Body of pancreas (tissue), 4 donors: ENCODE results near the gene HUWE1. TPM values are rescaled to one million over a fixed set of nuclear protein-coding genes. Genes with fewer than 3 reads are reported as not detected.

Experiments used
- ATAC-seq: fragments of 150-250 bp; one replicate; pipeline ENCODE4 v1.9.1; 2016
- DNase-seq, 4 donors: peaks; one replicate each; pipeline ENCODE4 v3.0.0-alpha.2; 2019
- H3K27ac ChIP-seq, 4 donors: fragments of 200-600 bp; sonication (generic); 1 replicate in 3 of 4; 2 replicates in 1 of 4; pipeline versions ENCODE4 v1.5.1 to v1.6.1; 2016 to 2019; ENCODE audit warnings: mild to moderate bottlenecking in 1 of 4, mixed read lengths in 1 of 4, moderate library complexity in 1 of 4
- H3K27me3 ChIP-seq, 2 donors: fragments of 200-600 bp; sonication (generic); one replicate each; pipeline ENCODE4 v1.6.0; 2016; ENCODE audit warnings: mild to moderate bottlenecking in 1 of 2
- H3K36me3 ChIP-seq, 2 donors: fragments of 200-600 bp; sonication (generic); replicated peaks in 1 of 2; 2 replicates each; pipeline ENCODE4 v1.5.1; 2016; ENCODE audit warnings: low read depth in 2 of 2; ENCODE audit not compliant: insufficient read depth in 1 of 2
- H3K4me1 ChIP-seq: fragments of 200-600 bp; sonication (generic); one replicate; pipeline ENCODE4 v1.6.0; 2016
- H3K4me3 ChIP-seq, 2 donors: fragments of 200-600 bp; sonication (generic); 1 replicate in 1 of 2; 2 replicates in 1 of 2; pipeline ENCODE4 v1.5.1; 2016 to 2019
- H3K9me3 ChIP-seq, 3 donors: fragments of 200-600 bp; sonication (generic); 1 replicate in 2 of 3; 2 replicates in 1 of 3; pipeline ENCODE4 v1.5.1; 2016
- POLR2A ChIP-seq, 3 donors: fragments of 450-650 bp; IDR thresholded peaks; one replicate each; pipeline ENCODE4 v1.6.1; 2016; ENCODE audit warnings: antibody characterized with exemption in 3 of 3, mild to moderate bottlenecking in 2 of 3
- WGBS, 2 donors: methylation state at CpG; one replicate each; pipeline ENCODE4 v1.1.5; 2017; 5-methylcytosine and 5-hydroxymethylcytosine counted together
- intact Hi-C: fragments of 100-400 bp; cut with DNase I; formaldehyde crosslinking; loops from one replicate; pipeline ENCODE4 v1.15.1; 2023
- total RNA-seq, 2 donors: library from RNA; depleted of rRNA; stranded (reverse); fragments of >200 nt; gene quantifications; one replicate each; pipeline ENCODE4 v1.1.0, GENCODE V29; 2016
- TF ChIP-seq, protein P1 (sequence below), 7 experiments: fragments of 450-650 bp in 4 of 7; fragments of 200-600 bp in 3 of 7; sonication (generic) in 3 of 7; IDR thresholded peaks; one replicate each; pipeline ENCODE4 v1.5.1; 2016 to 2019; ENCODE audit warnings: antibody characterized with exemption in 7 of 7

Gene HUWE1
- total RNA-seq, 2 donors from 2014 or later = 67.2 to 102 TPM

DNA sequence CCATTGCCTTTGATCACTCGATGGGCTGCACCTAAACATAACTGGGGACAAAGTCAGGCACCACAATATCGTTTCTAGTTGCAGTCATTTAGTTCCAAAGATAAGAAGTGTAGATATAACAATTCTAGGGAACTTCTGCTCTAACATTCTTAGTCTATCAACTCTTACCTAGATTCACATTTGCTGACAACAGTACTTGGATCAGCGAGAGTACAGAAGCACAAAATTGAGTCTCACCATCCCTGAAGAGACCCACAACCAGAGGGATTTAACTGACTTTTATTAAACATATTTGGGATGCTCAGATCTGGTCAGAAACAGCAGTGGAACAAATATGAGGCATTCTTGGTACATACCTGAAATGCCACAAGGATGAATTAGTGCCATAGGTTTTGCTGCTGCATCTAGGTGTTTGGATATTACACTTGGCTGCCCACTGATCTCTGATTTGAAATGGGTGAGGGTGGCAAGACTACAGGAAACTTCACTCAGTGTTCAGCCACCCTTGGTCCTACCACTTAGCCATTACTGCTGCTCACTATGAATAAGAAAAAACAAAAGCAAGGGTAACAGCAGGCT, 28.9 kb upstream of the HUWE1 start:
- ATAC-seq = no peak
- TF ChIP-seq POLR2A (IDR thresholded peaks at IDR 0.05) = no peak
- TF ChIP-seq, protein P1, sequence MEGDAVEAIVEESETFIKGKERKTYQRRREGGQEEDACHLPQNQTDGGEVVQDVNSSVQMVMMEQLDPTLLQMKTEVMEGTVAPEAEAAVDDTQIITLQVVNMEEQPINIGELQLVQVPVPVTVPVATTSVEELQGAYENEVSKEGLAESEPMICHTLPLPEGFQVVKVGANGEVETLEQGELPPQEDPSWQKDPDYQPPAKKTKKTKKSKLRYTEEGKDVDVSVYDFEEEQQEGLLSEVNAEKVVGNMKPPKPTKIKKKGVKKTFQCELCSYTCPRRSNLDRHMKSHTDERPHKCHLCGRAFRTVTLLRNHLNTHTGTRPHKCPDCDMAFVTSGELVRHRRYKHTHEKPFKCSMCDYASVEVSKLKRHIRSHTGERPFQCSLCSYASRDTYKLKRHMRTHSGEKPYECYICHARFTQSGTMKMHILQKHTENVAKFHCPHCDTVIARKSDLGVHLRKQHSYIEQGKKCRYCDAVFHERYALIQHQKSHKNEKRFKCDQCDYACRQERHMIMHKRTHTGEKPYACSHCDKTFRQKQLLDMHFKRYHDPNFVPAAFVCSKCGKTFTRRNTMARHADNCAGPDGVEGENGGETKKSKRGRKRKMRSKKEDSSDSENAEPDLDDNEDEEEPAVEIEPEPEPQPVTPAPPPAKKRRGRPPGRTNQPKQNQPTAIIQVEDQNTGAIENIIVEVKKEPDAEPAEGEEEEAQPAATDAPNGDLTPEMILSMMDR (IDR thresholded peaks at IDR 0.05) = no peak
- 52 to 61% methylated on average over 3 of the region's 3 CpGs for WGBS, 2 donors
- Histone ChIP-seq H3K27me3 (no peaks in the 10 kb centered on the region), H3K4me3 (no peak overlapping the region), H3K4me1 (no peaks in the 10 kb centered on the region), H3K27ac (no peak overlapping the region), H3K9me3 (no peaks in the 10 kb centered on the region), H3K36me3 (no peaks in the 10 kb centered on the region)
- no peak for DNase-seq
- intact Hi-C loops = no loop called here

DNA sequence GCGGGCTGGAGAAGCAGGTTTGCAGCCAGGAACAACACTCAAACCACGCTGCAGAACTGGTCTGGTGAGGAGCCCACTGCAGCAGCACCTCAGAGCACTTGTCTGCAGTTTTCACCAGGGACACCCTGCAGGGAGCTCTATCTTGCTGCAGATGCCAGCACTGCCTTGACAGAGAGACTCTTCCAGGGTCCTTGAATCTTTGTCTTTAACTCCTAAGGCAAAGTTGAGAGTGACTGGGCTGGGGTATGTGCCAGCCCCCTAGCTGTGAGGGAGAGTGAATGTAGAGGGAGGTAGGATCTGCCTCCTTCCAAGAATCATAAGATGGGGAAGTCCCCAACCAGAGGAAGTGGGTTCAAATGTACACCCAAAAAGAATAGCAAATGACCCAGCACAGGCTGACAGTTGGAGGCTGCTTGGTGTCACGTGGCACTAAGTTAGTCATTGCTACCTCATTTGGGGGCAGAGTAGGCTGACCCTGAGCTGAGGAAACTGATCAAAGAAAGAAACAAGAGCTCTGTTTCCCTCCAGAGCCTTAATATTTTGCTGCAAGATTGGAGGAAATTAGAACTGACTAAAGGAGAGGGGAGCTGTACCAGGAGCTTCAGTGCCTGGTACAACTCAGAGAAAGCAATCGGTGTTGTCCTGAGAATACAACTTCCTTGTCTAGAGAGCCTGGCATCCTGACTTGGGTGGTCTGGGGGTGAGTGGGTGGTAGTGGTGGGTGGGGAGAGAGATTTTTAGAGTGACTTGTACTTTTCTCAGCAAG, 28.2 kb upstream of the HUWE1 start:
- intact Hi-C loops = no loop called here
- Histone ChIP-seq H3K27ac (no peak overlapping the region), H3K4me3 (no peak overlapping the region), H3K27me3 (no peaks in the 10 kb centered on the region), H3K9me3 (no peaks in the 10 kb centered on the region), H3K4me1 (no peaks in the 10 kb centered on the region), H3K36me3 (no peaks in the 10 kb centered on the region)
- TF ChIP-seq POLR2A (IDR thresholded peaks at IDR 0.05) = no peak
- TF ChIP-seq, protein P1 (IDR thresholded peaks at IDR 0.05) = no peak
- 0 to 29% methylated on average over 1 to 4 of the region's 4 CpGs for WGBS, 2 donors
- DNase-seq = peak; percentile 10 to 30 (median 18)
- peak; percentile 27 for ATAC-seq

DNA sequence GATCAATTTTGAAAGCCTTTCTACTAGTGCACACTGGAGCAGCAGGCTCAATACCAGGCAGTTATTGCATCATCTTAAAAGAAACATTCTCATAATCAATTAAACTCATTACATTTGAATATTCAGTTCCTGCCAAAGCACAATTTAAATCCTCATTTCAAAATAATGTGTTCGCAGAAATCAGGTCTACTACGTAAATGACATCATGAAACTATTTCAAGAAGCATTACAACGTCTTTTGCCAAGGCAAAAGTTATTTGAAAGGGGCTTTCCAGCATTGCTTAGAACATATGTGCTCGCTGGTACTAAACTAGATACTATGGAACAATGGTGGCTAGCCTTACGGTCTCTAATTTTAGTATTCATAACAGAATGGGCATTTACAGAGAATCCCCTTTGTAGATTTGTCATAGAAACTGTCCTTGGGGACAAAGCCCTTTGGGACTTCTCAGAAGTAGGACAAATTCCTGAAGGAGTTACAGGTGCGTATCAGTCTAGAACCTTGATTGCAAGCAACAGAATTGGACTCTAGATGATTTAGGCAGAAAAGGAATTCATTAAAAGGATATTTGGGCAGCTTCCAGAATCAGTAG, 27.6 kb upstream of the HUWE1 start:
- intact Hi-C loops = no loop called here
- H3K4me3 ChIP-seq = no peak overlapping the region
- DNase-seq (no peak), ATAC-seq (no peak)
- TF ChIP-seq, protein P1 (IDR thresholded peaks at IDR 0.05) = no peak
- TF ChIP-seq POLR2A (IDR thresholded peaks at IDR 0.05) = no peak
- WGBS, 2 donors = 71 to 73% methylated on average over 6 of the region's 6 CpGs
- no peaks in the 10 kb centered on the region for H3K36me3 ChIP-seq
- no peaks in the 10 kb centered on the region for H3K4me1 ChIP-seq
- H3K27me3 ChIP-seq = no peaks in the 10 kb centered on the region
- no peak overlapping the region for H3K27ac ChIP-seq
- H3K9me3 ChIP-seq = no peaks in the 10 kb centered on the region

DNA sequence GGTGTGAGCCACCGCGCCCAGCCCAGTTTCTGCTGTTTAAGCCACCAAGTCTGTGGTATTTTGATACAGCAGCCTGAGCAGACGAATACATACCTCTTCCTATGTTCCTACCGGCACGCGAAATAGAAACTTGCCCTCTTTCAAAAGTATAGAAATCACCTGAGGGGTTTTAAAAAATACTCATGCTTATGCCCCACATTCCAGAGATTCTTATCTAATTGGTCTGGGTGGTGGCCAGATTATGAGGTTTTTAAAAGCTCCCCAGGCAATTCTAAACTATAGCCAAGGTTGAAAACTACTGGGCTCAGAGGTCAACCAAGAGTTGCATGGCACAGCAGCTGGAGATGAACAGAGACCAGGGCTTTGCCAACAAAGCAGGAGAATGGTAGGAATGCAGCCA, 24.9 kb upstream of the HUWE1 start:
- TF ChIP-seq POLR2A (IDR thresholded peaks at IDR 0.05) = no peak
- TF ChIP-seq, protein P1 (IDR thresholded peaks at IDR 0.05) = no peak
- 92 to 100% methylated on average over 3 to 5 of the region's 6 CpGs for WGBS, 2 donors
- no peak overlapping the region for H3K4me3 ChIP-seq

More for the DNA sequence above, 24.9 kb upstream of the HUWE1 start:
- no peak for DNase-seq
- ATAC-seq = no peak
- intact Hi-C loops = no loop called here
- H3K36me3 ChIP-seq = no peaks in the 10 kb centered on the region
- H3K9me3 ChIP-seq = no peaks in the 10 kb centered on the region
- no peaks in the 10 kb centered on the region for H3K27me3 ChIP-seq
- no peaks in the 10 kb centered on the region for H3K4me1 ChIP-seq
- H3K27ac ChIP-seq = no peak overlapping the region
